SK-N-SH (cell line): ENCODE results near the gene CCNL1.

Source experiments
- FOXM1 ChIP-seq: IDR thresholded peaks from 2 replicates; pipeline ENCODE4 v1.4.0; 2012; ENCODE audit warnings: low read depth, mild to moderate bottlenecking
- NFIC ChIP-seq: IDR thresholded peaks from 2 replicates; pipeline ENCODE4 v1.4.0; 2012; ENCODE audit warnings: borderline replicate concordance
- POLR2AphosphoS5 ChIP-seq: IDR thresholded peaks from 2 replicates; pipeline ENCODE4 v1.6.1; 2012; ENCODE audit warnings: low read depth, low read length
- RAD21 ChIP-seq: IDR thresholded peaks from 2 replicates; pipeline ENCODE4 v1.6.1; 2012; ENCODE audit warnings: mild to moderate bottlenecking, low read length
- RCOR1 ChIP-seq: fragments of 150-350 bp; IDR thresholded peaks from 2 replicates; pipeline ENCODE4 v1.6.1; 2017; ENCODE audit warnings: antibody characterized with exemption, low read length
- SMC3 ChIP-seq: IDR thresholded peaks from 2 replicates; pipeline ENCODE4 v1.6.1; 2012; ENCODE audit warnings: low read depth, low read length, improper control_type of control experiment
- TAF1 ChIP-seq: IDR thresholded peaks from 2 replicates; pipeline ENCODE4 v1.6.1; 2012; ENCODE audit warnings: low read depth, mild to moderate bottlenecking, low read length, moderate library complexity, borderline replicate concordance
- TCF12 ChIP-seq: IDR thresholded peaks from 2 replicates; pipeline ENCODE4 v1.4.0; 2012
- YY1 ChIP-seq: IDR thresholded peaks from 2 replicates; pipeline ENCODE4 v1.4.0; 2012; ENCODE audit warnings: low read depth, mild to moderate bottlenecking
- TF ChIP-seq, protein P1 (sequence below): fragments of 200-600 bp; sonication (generic); IDR thresholded peaks from 2 replicates; pipeline ENCODE4 v1.6.1; 2017; ENCODE audit warnings: antibody characterized with exemption, mild to moderate bottlenecking, moderate library complexity
- TF ChIP-seq, protein P2 (sequence below): IDR thresholded peaks from 2 replicates; pipeline ENCODE4 v1.4.0; 2012; ENCODE audit warnings: low read depth

DNA sequence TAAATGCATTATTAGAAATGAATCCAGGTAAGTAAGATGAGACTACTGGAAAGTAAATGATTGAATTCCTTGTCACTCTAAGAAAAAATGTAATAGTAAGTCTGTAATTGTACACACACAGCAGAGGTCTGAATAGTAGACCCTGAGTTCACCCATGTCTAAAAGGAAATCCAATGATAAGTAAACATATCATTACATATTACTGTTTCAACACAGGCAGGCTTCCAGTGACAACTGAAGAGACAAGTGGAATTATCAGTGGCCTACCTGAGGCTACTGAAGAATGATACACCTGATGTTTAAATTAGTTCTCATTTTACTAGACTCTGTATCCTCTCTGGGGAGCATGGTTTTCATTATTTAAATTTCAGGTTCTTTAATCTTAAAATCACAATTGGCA lies 6.2 kb upstream of the CCNL1 start:
- TF ChIP-seq TAF1 (no peak), NFIC (no peak), RAD21 (no peak), FOXM1 (no peak), TCF12 (no peak), YY1 (no peak), POLR2AphosphoS5 (no peak), RCOR1 (no peak), SMC3 (no peak)
- TF ChIP-seq, protein P1, sequence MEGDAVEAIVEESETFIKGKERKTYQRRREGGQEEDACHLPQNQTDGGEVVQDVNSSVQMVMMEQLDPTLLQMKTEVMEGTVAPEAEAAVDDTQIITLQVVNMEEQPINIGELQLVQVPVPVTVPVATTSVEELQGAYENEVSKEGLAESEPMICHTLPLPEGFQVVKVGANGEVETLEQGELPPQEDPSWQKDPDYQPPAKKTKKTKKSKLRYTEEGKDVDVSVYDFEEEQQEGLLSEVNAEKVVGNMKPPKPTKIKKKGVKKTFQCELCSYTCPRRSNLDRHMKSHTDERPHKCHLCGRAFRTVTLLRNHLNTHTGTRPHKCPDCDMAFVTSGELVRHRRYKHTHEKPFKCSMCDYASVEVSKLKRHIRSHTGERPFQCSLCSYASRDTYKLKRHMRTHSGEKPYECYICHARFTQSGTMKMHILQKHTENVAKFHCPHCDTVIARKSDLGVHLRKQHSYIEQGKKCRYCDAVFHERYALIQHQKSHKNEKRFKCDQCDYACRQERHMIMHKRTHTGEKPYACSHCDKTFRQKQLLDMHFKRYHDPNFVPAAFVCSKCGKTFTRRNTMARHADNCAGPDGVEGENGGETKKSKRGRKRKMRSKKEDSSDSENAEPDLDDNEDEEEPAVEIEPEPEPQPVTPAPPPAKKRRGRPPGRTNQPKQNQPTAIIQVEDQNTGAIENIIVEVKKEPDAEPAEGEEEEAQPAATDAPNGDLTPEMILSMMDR = no peak
- TF ChIP-seq, protein P2, sequence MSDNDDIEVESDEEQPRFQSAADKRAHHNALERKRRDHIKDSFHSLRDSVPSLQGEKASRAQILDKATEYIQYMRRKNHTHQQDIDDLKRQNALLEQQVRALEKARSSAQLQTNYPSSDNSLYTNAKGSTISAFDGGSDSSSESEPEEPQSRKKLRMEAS = no peak
